ENCODE measurements around the gene GTF2IRD1. TPM values are rescaled to one million over a fixed set of nuclear protein-coding genes. Genes with fewer than 3 reads are reported as not detected.

Gene GTF2IRD1
- total and polyA plus RNA-seq, 2 of the 4 experiments (the other 2 are of a cell fraction): 4.1 to 21.9 TPM

DNA sequence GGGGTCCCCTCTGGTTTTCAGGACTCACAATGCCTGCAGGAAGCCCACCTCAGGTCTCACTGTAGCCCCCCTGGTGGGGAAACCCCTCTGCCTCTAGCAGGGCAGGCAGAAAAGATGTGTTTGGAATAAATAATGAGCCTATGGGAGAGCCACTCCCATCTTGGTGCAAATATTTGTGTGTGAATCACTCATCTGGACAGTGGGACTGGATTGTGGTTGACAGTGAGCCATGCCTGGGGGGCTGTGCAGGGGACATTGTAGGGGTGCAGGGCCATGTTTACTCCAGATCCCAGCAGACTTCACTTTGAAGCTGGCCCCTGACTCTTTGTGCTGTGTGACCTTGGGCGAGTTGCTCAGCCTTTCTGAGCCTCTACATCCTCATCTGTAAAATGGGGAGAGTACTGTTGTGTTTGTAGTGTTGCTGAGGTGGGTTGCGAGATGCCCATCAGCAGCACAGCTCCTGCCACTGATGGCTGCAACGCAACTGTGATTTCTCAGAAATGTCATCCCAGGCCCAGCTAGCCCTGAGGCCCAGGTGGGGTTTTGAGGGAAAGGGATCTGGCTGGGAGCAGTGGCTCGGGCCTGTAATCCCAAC, 20.7 kb downstream of the GTF2IRD1 start:
- H2BK20ac ChIP-seq (ENCODE audit: low read depth, low read length): peak overlapping the region; percentile 4; the same call in 1 of the 2 replicates
- ATAC-seq (ENCODE audit: low read depth): peak; percentile 30
- H3K4me3 ChIP-seq (ENCODE audit: insufficient read depth, low read depth, low read length): no peak overlapping the region
- peak overlapping the region; percentile 51 for H3K4ac ChIP-seq (ENCODE audit: low read depth, low read length)
- dilution Hi-C loops (cut with HindIII; ENCODE audit: low sequenced_read_pairs, unreplicated experiment) (no loop called here), intact Hi-C loops (cut with micrococcal nuclease) (no loop called here), in situ Hi-C loops (cut with MboI; ENCODE audit: low sequenced_read_pairs) (no loop called here)
- WGBS, 2 experiments (ENCODE audit: extremely low coverage in 2 of 2, insufficient read length in 1 of 2): 100% methylated on average over 1 of the region's 4 CpGs; no CpG with 5 or more reads in 1 of the 2 experiments
- POLR2A ChIA-PET (ENCODE audit: unreplicated experiment): no interaction called here
- H4K5ac ChIP-seq (ENCODE audit: low read depth, low read length): no peak overlapping the region
- peak overlapping the region; percentile 34; the same call in 1 of the 3 replicates for H2BK15ac ChIP-seq (ENCODE audit: low read depth, low read length)
- H3K4me2 ChIP-seq (ENCODE audit: low read depth, low read length): no peak overlapping the region
- H3K79me1 ChIP-seq (ENCODE audit: low read depth in 1 of 2, low read length in 2 of 2): peaks cover 9 to 92% of the 10 kb centered on the region in 2 experiments
- H4K8ac ChIP-seq (ENCODE audit: low read depth in 2 of 2, low read length in 2 of 2): peak overlapping the region in 1 of 2 experiments; percentile 54; a peak in 1 of 4 replicates
- TF ChIP-seq RCOR1 (IDR thresholded peaks at IDR 0.05; ENCODE audit: insufficient replicate concordance, low read length) (peak; percentile 55), POLR2A (IDR thresholded peaks at IDR 0.05; ENCODE audit: low read depth, low read length) (no peak), RAD21 (IDR thresholded peaks at IDR 0.05; ENCODE audit: low read length) (no peak)
- TF ChIP-seq, protein P1, sequence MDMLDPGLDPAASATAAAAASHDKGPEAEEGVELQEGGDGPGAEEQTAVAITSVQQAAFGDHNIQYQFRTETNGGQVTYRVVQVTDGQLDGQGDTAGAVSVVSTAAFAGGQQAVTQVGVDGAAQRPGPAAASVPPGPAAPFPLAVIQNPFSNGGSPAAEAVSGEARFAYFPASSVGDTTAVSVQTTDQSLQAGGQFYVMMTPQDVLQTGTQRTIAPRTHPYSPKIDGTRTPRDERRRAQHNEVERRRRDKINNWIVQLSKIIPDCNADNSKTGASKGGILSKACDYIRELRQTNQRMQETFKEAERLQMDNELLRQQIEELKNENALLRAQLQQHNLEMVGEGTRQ (IDR thresholded peaks at IDR 0.05; ENCODE audit: low read depth, low read length): no peak
- no peak overlapping the region; the same call in 1 of the 2 replicates for H3K56ac ChIP-seq (ENCODE audit: extremely low read depth, insufficient read depth, low read length)
- no peak overlapping the region for H3K27ac ChIP-seq (ENCODE audit: insufficient read depth, low read length)
- H2BK5ac ChIP-seq (ENCODE audit: low read depth, low read length, poor library complexity, severe bottlenecking): peak overlapping the region; percentile 10
- H3K14ac ChIP-seq (replicated peaks; ENCODE audit: low read depth, low read length): peak overlapping the region; percentile 27
- H3K18ac ChIP-seq (ENCODE audit: low read depth, low read length): peak overlapping the region; percentile 32; the same call in 1 of the 2 replicates
- peak; percentile 34 for DNase-seq
- no peaks in the 10 kb centered on the region for H3K27me3 ChIP-seq (ENCODE audit: control insufficient read depth, insufficient read depth, low read length)
- peaks cover 28% of the 10 kb centered on the region for H3K9me1 ChIP-seq (ENCODE audit: insufficient read depth, low read length)
- peak overlapping the region; percentile 33 for H2AK9ac ChIP-seq (replicated peaks; ENCODE audit: low read depth, low read length, poor library complexity)
- no peak overlapping the region for H3K23ac ChIP-seq (ENCODE audit: low read depth, low read length)
- H3K36me3 ChIP-seq (ENCODE audit: control insufficient read depth, insufficient read depth, low read length): no peaks in the 10 kb centered on the region
- H3K9ac ChIP-seq (ENCODE audit: low read depth, low read length): no peak overlapping the region
- H2AFZ ChIP-seq (replicated peaks; ENCODE audit: low read length, poor library complexity): no peak overlapping the region
- H3K4me1 ChIP-seq (ENCODE audit: control insufficient read depth, insufficient read depth, low read length): peaks cover 27% of the 10 kb centered on the region
- no peaks in the 10 kb centered on the region for H3K9me3 ChIP-seq (ENCODE audit: control insufficient read depth, insufficient read depth, low read length)
- 0 out of 2 replicates have a peak overlapping the region, but pooled peaks have one; percentile 10 for H4K91ac ChIP-seq (ENCODE audit: insufficient read depth, low read depth, low read length)
- H4K20me1 ChIP-seq (ENCODE audit: insufficient read depth, low read length): peaks cover 58% of the 10 kb centered on the region
- CTCF ChIA-PET: no interaction called here
- peak overlapping the region; percentile 57; the same call in 1 of the 2 replicates for H2AK5ac ChIP-seq (ENCODE audit: low read depth, low read length)
- H2BK120ac ChIP-seq (ENCODE audit: low read depth, low read length): peak overlapping the region; percentile 26; the same call in 1 of the 2 replicates
- no TSS peak for BruUV-seq (replicated peaks)

Measured in IMR-90 (cell line).